Esophagus squamous epithelium (tissue), 5 donors: Measurements from ENCODE around the gene LRG1. TPM values are rescaled to one million over a fixed set of nuclear protein-coding genes. Genes with fewer than 3 reads are reported as not detected.

Experiments
- DNase-seq: peaks from one replicate; lab custom pipeline; 2025; lab: John Stamatoyannopoulos, UW
- H3K27ac ChIP-seq, 4 donors: fragments of 200-600 bp; sonication (generic); one replicate each; pipeline ENCODE4 v1.5.1; 2016 to 2019; ENCODE audit warnings: mild to moderate bottlenecking in 1 of 4
- H3K27me3 ChIP-seq, 4 donors: fragments of 200-600 bp; sonication (generic); 1 replicate in 3 of 4; 2 replicates in 1 of 4; pipeline versions ENCODE4 v1.5.1 to v1.6.0; 2017 to 2021; ENCODE audit warnings: antibody characterized with exemption in 1 of 4
- H3K36me3 ChIP-seq, 3 donors: fragments of 200-600 bp; sonication (generic); one replicate each; pipeline ENCODE4 v1.5.1; 2016 to 2019
- H3K4me1 ChIP-seq, 3 donors: fragments of 200-600 bp; sonication (generic); one replicate each; pipeline ENCODE4 v1.5.1; 2017 to 2019
- H3K4me3 ChIP-seq, 4 donors: fragments of 200-600 bp; sonication (generic); 1 replicate in 3 of 4; 2 replicates in 1 of 4; pipeline ENCODE4 v1.5.1; 2016 to 2019; ENCODE audit warnings: mild to moderate bottlenecking in 2 of 4, moderate library complexity in 1 of 4
- H3K9me3 ChIP-seq, 3 donors: fragments of 200-600 bp; sonication (generic); one replicate each; pipeline ENCODE4 v1.5.1; 2016 to 2019
- POLR2A ChIP-seq, 4 donors: fragments of 450-650 bp; IDR thresholded peaks; one replicate each; pipeline ENCODE4 v1.6.1; 2017; ENCODE audit warnings: antibody characterized with exemption in 4 of 4, mild to moderate bottlenecking in 4 of 4, moderate library complexity in 3 of 4
- WGBS, 2 donors: methylation state at CpG; one replicate each; pipeline ENCODE4 v1.1.5; 2018; 5-methylcytosine and 5-hydroxymethylcytosine counted together
- intact Hi-C: fragments of 100-400 bp; cut with DNase I; formaldehyde crosslinking; loops from one replicate; pipeline ENCODE4 v1.15.0; 2022
- total RNA-seq, 4 donors: library from RNA; depleted of rRNA; stranded (reverse); fragments of >200 nt; gene quantifications; one replicate each; pipeline ENCODE4 v1.1.0, GENCODE V29; 2016
- TF ChIP-seq, protein P1 (sequence below), 6 experiments: fragments of 450-650 bp in 4 of 6; fragments of 200-600 bp in 2 of 6; sonication (generic) in 2 of 6; IDR thresholded peaks; one replicate each; pipeline ENCODE4 v1.5.1; 2016 to 2019; ENCODE audit warnings: antibody characterized with exemption in 6 of 6, mild to moderate bottlenecking in 4 of 6, moderate library complexity in 4 of 6
- donor health status: DM: yes; HTN: yes; CAD: no.

The LRG1 gene
- total RNA-seq, 4 donors from 2014 or later, result 3.8 to 53.0 (median 21.1) TPM

DNA sequence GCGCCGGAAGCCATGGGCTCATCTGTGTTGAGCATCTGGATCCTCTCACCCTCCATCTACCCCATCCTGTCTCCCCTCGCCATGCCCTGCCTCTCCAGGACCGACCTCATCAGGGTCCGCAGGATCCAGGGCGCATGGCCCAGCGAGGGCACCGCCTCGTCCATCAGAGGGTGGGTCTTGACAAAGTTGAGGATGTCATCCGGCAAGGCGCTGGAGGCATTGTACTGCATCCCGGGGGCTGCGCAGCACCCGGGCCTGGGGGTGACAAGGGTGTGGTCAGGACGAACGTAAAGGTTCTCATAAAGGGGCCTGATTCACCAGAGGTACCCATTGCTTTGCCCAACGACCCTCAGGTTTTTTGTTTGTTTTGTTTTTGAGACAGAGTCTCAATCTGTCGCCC is 10.2 kb upstream of the LRG1 start:
- H3K27me3 ChIP-seq, result peaks cover 0 to 27% (median 0%) of the 10 kb centered on the region in 4 donors
- H3K36me3 ChIP-seq, result no peaks in the 10 kb centered on the region
- intact Hi-C loops, result no loop called here
- H3K9me3 ChIP-seq, result no peaks in the 10 kb centered on the region
- WGBS, 2 donors, result 72 to 88% methylated on average over 3 to 18 of the region's 18 CpGs
- no peak overlapping the region for H3K27ac ChIP-seq
- TF ChIP-seq, protein P1, sequence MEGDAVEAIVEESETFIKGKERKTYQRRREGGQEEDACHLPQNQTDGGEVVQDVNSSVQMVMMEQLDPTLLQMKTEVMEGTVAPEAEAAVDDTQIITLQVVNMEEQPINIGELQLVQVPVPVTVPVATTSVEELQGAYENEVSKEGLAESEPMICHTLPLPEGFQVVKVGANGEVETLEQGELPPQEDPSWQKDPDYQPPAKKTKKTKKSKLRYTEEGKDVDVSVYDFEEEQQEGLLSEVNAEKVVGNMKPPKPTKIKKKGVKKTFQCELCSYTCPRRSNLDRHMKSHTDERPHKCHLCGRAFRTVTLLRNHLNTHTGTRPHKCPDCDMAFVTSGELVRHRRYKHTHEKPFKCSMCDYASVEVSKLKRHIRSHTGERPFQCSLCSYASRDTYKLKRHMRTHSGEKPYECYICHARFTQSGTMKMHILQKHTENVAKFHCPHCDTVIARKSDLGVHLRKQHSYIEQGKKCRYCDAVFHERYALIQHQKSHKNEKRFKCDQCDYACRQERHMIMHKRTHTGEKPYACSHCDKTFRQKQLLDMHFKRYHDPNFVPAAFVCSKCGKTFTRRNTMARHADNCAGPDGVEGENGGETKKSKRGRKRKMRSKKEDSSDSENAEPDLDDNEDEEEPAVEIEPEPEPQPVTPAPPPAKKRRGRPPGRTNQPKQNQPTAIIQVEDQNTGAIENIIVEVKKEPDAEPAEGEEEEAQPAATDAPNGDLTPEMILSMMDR (IDR thresholded peaks at IDR 0.05), result no peak
- TF ChIP-seq POLR2A (IDR thresholded peaks at IDR 0.05), result no peak
- no peak for DNase-seq
- no peak overlapping the region for H3K4me3 ChIP-seq
- no peaks in the 10 kb centered on the region for H3K4me1 ChIP-seq

DNA sequence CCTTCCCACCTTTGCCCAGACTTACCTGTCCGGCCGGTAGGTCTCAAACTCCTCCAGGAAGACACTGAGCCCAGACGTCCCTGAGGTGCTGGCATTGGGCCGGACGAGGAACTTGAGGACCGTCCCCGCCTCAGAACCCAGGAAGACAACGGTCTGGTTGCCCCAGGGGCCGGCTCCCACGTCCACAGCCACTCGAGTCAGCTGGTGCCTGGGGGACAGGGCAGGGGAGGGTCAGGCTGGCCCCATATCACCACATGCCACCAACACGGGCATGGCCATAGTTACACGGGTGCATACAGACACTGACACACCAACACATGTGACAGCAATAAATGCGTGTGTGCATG is 8.4 kb upstream of the LRG1 start:
- TF ChIP-seq POLR2A (IDR thresholded peaks at IDR 0.05), result no peak
- TF ChIP-seq, protein P1 (IDR thresholded peaks at IDR 0.05), result no peak
- Histone ChIP-seq H3K27me3 (peaks cover 0 to 27% (median 0%) of the 10 kb centered on the region in 4 donors), H3K9me3 (no peaks in the 10 kb centered on the region), H3K4me3 (no peak overlapping the region), H3K27ac (no peak overlapping the region), H3K4me1 (no peaks in the 10 kb centered on the region), H3K36me3 (no peaks in the 10 kb centered on the region)
- intact Hi-C loops, result no loop called here
- WGBS, 2 donors, result 36 to 53% methylated on average over 3 to 7 of the region's 14 CpGs
- no peak for DNase-seq

DNA sequence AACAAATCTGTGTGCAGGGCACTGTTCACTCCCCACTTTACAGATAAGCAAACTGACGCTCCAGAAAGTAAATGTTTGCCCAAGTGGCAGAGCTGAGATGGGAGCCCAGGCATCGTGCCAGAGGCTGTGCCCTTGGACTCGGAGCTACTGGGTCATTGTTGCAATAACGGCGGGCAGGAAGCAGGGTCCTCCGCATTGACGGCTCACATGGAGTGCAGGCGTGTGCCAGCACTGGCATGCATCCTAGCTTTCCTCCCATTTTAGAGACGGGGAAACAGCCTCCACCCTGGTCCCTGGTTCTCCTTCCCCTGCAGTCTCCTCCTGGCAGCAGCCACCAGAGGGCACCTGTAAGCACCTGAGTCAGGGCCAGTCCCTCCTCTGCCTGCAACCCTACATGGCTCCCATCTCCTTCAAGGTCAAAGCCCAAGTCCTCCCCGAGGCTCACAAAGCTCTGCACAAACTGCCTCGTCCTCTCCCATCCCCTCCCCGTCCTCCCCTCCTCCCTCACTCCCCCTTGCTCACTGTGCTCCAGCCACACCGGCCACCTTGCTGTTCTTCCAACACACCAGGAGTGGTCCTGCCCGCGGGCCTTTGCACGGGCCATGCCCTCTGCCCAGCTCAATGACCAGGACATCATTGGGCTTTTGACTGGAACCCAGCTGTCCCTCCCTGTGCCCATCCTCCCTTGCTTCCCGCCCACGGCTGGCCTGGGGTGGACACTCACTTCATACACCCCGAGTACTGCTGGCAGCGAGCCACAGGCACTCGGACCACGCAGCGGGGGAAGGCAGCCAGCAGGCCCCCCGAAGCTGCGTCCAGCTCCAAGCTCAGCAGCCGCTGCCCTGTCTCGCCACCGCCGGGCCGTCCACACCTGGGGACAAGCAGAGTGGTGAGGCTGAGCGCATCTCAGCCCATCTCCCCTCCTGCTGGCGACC is 7.7 kb upstream of the LRG1 start:
- Histone ChIP-seq H3K9me3 (no peaks in the 10 kb centered on the region), H3K36me3 (no peaks in the 10 kb centered on the region), H3K27me3 (peaks cover 0 to 27% (median 0%) of the 10 kb centered on the region in 4 donors), H3K4me1 (peaks cover 0 to 3% (median 0%) of the 10 kb centered on the region in 3 donors), H3K4me3 (no peak overlapping the region), H3K27ac (no peak overlapping the region)
- intact Hi-C loops, result no loop called here
- no peak for DNase-seq
- WGBS, 2 donors, result 65 to 80% methylated on average over 7 to 15 of the region's 32 CpGs
- TF ChIP-seq, protein P1 (IDR thresholded peaks at IDR 0.05), result peak in 1 of 6 experiments; percentile 26
- no peak for TF ChIP-seq POLR2A (IDR thresholded peaks at IDR 0.05)

DNA sequence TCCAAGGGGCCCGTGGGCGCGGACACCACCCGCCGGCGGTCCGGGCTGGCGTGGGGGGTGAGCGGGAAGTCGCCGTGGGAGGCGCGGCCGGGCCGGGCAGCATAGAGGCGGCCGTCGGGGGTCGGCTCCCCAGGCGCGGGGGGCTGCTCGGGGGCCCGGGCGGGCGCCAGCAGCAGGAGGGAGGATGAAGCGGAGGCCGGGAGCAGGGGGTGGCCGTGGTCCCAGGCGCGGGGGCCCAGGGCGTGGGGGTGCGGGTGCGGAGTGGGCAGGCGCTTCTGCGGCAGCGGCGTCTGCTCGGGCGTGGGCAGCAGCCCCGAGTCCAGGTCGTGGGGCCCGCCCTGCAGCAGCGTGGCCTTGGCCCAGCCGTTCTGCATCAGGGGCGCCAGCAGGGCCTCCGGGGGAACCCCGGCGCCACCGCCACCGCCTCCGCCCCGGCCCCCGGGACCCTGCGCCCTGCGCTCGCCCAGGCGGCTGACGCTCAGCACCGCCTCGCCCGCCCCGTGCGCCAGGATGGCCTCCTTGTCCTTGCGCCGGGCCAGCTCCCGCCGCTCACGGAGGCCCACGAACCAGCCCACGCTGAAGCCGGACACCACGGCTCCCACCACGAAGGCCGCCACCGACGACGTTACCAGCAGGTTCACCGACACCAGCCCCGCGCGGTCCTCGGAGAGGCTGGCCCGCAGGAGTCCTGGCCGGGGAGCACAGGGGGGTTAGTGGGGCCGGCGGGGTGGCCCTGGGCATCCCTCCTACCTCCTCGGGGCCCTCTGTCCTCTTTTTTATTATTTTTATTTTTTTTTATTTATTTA is 4.2 kb upstream of the LRG1 start:
- WGBS, 2 donors, result 90 to 92% methylated on average over 9 to 16 of the region's 87 CpGs
- H3K36me3 ChIP-seq, result no peaks in the 10 kb centered on the region
- intact Hi-C loops, result no loop called here
- peaks cover 6 to 25% (median 6%) of the 10 kb centered on the region in 3 donors for H3K4me1 ChIP-seq
- peaks cover 0 to 21% (median 0%) of the 10 kb centered on the region in 4 donors for H3K27me3 ChIP-seq
- peak overlapping the region in 1 of 4 donors; percentile 14 for H3K27ac ChIP-seq
- TF ChIP-seq POLR2A (IDR thresholded peaks at IDR 0.05), result no peak
- TF ChIP-seq, protein P1 (IDR thresholded peaks at IDR 0.05), result no peak
- DNase-seq, result no peak
- peak overlapping the region in 1 of 4 donors; percentile 18 for H3K4me3 ChIP-seq
- no peaks in the 10 kb centered on the region for H3K9me3 ChIP-seq
